ENCODE measurements around the gene KRTDAP.

GRCh38 chr19:35500611-35501010 is 10.3 kb upstream of the KRTDAP start:
- TF ChIP-seq POLR2AphosphoS5 (IDR thresholded peaks at IDR 0.05; ENCODE audit: borderline replicate concordance, low read depth, low read length) (no peak), EZH2 (IDR thresholded peaks at IDR 0.05) (no peak), FOXP2 (optimal IDR thresholded peaks at IDR 0.05; ENCODE audit: control extremely low read depth, extremely low read length, insufficient read depth) (no peak)

Measured in SK-N-MC (cell line).